Neuronal stem cell (in vitro differentiated cells): ENCODE measurements around the gene METTL21A.

Source experiments
- DNase-seq: peaks from one replicate; pipeline ENCODE4 v3.0.0-alpha.2; 2013; ENCODE audit warnings: low spot score
- H2AFZ ChIP-seq: one replicate; pipeline ENCODE4 v1.6.1; 2013; ENCODE audit warnings: mild to moderate bottlenecking, low read length, inconsistent platforms
- H2AK5ac ChIP-seq: 2 replicates; pipeline ENCODE4 v1.6.1; 2013; ENCODE audit warnings: low read depth, mild to moderate bottlenecking, inconsistent platforms, low read length, moderate library complexity, mixed read lengths
- H2BK120ac ChIP-seq: 2 replicates; pipeline ENCODE4 v1.6.1; 2013; ENCODE audit warnings: low read depth, mild to moderate bottlenecking, inconsistent platforms, low read length, moderate library complexity, mixed read lengths
- H2BK12ac ChIP-seq: one replicate; pipeline ENCODE4 v1.6.1; 2013; ENCODE audit warnings: low read length, inconsistent platforms
- H2BK15ac ChIP-seq: 2 replicates; pipeline ENCODE4 v1.6.1; 2013; ENCODE audit warnings: mild to moderate bottlenecking, low read length, inconsistent platforms, mixed read lengths
- H2BK5ac ChIP-seq: one replicate; pipeline ENCODE4 v1.6.1; 2013; ENCODE audit warnings: inconsistent platforms, mild to moderate bottlenecking, low read length, moderate library complexity
- H3K14ac ChIP-seq: one replicate; pipeline ENCODE4 v1.6.1; 2013; ENCODE audit warnings: low read length, inconsistent platforms
- H3K18ac ChIP-seq: 2 replicates; pipeline ENCODE4 v1.6.1; 2013; ENCODE audit warnings: low read length, inconsistent platforms
- H3K23ac ChIP-seq: 2 replicates; pipeline ENCODE4 v1.6.1; 2013; ENCODE audit warnings: low read depth, mild to moderate bottlenecking, mixed read lengths, low read length, inconsistent platforms; ENCODE audit not compliant: poor library complexity
- H3K27ac ChIP-seq: replicated peaks from 3 replicates; pipeline ENCODE4 v1.5.1; 2013; ENCODE audit warnings: low read length, inconsistent platforms
- H3K27me3 ChIP-seq, 3 experiments: 2 replicates each; pipeline ENCODE4 v1.6.1; 2013; ENCODE audit warnings: low read length in 3 of 3, mild to moderate bottlenecking in 2 of 3, inconsistent platforms in 1 of 3, low read depth in 1 of 3, mixed read lengths in 1 of 3, moderate library complexity in 1 of 3; ENCODE audit not compliant: control insufficient read depth in 3 of 3, insufficient read depth in 3 of 3
- H3K36me3 ChIP-seq, 2 donors: replicated peaks in 1 of 2; 2 replicates each; pipeline ENCODE4 v1.6.1; 2013; ENCODE audit warnings: low read length in 2 of 2; ENCODE audit not compliant: control insufficient read depth in 2 of 2, insufficient read depth in 2 of 2
- H3K4ac ChIP-seq: 2 replicates; pipeline ENCODE4 v1.6.1; 2013; ENCODE audit warnings: inconsistent platforms, mild to moderate bottlenecking, low read length, moderate library complexity
- H3K4me1 ChIP-seq, 2 donors: 1 replicate in 1 of 2; 2 replicates in 1 of 2; pipeline ENCODE4 v1.6.1; 2013; ENCODE audit warnings: low read length in 2 of 2, low read depth in 1 of 2; ENCODE audit not compliant: control insufficient read depth in 2 of 2, insufficient read depth in 1 of 2
- H3K4me2 ChIP-seq: one replicate; pipeline ENCODE4 v1.6.1; 2013; ENCODE audit warnings: mild to moderate bottlenecking, low read length, inconsistent platforms; ENCODE audit not compliant: insufficient read depth, poor library complexity, severe bottlenecking
- H3K4me3 ChIP-seq, 2 donors: 2 replicates each; pipeline ENCODE4 v1.5.1; 2013; ENCODE audit warnings: low read length in 2 of 2, mild to moderate bottlenecking in 2 of 2, inconsistent platforms in 1 of 2, moderate library complexity in 1 of 2
- H3K79me1 ChIP-seq: one replicate; pipeline ENCODE4 v1.6.1; 2013; ENCODE audit warnings: low read depth, mild to moderate bottlenecking, inconsistent platforms, low read length, moderate library complexity
- H3K9ac ChIP-seq: one replicate; pipeline ENCODE4 v1.6.1; 2013; ENCODE audit warnings: mild to moderate bottlenecking, low read depth, low read length, inconsistent platforms; ENCODE audit not compliant: poor library complexity
- H3K9me3 ChIP-seq, 2 donors: replicated peaks in 1 of 2; 2 replicates each; pipeline versions ENCODE3 to v1.6.1; 2013; ENCODE audit warnings: low read length in 2 of 2, mild to moderate bottlenecking in 2 of 2, inconsistent platforms in 1 of 2, low read depth in 1 of 2, mixed read lengths in 1 of 2, moderate library complexity in 1 of 2; ENCODE audit not compliant: control insufficient read depth in 2 of 2, insufficient read depth in 1 of 2
- H4K8ac ChIP-seq: one replicate; pipeline ENCODE4 v1.6.1; 2013; ENCODE audit warnings: low read depth, mild to moderate bottlenecking, inconsistent platforms, low read length, moderate library complexity
- H4K91ac ChIP-seq: one replicate; pipeline ENCODE4 v1.6.1; 2013; ENCODE audit warnings: low read length, low read depth, mild to moderate bottlenecking, inconsistent platforms; ENCODE audit not compliant: poor library complexity
- WGBS, 2 donors: extraction: QIAGEN DNeasy Blood & Tissue Kit; methylation state at CpG; one replicate each; pipeline ENCODE4 v1.1.7; 2013; ENCODE audit warnings: missing lambda C conversion rate in 2 of 2, mixed read lengths in 1 of 2; ENCODE audit not compliant: insufficient read length in 2 of 2, insufficient replicate concordance in 1 of 2; ENCODE audit errors: extremely low coverage in 2 of 2; 5-methylcytosine and 5-hydroxymethylcytosine counted together

METTL21A gene

DNA sequence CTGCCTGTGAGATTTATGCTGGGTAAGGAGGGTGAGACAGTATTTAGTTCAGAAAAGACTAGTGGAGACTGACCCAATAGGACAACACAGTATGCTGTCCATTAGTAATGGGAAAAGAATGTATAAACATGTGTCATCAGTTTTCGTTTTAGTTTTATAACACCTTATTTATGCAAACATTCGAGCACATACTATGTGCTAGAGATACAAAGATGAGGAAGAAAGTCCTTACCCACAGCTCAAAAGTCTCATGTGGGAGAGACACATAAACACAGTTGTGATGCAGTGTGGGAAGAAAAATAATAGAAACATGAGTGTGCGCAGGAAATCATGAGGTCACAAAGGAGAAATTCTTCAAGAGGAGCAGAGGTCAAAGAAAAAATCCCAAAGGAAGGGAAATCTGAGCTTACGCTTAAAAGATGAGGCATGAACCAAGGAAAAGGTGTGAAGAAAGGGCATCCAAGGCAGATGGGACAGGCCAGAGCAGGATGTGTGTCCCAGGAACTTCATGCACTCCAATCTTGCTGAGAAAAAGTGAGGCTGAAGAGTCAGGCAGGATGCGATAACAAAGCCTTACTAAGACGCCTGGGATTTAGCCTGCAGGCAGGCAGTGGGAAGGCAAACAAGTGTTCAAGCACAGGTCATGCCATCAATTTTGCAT is 8.1 kb downstream of the METTL21A start:
- DNase-seq = no peak
- peaks cover 0 to 2% (median 0%) of the 10 kb centered on the region in 3 experiments for H3K27me3 ChIP-seq
- no peak overlapping the region for H2BK120ac ChIP-seq
- H3K4me1 ChIP-seq = peaks cover 0 to 2% of the 10 kb centered on the region in 2 donors
- no peak overlapping the region for H3K27ac ChIP-seq
- no peak overlapping the region for H3K23ac ChIP-seq
- H3K79me1 ChIP-seq = no peaks in the 10 kb centered on the region
- no peak overlapping the region for H3K4me2 ChIP-seq
- H2BK5ac ChIP-seq = no peak overlapping the region
- H4K91ac ChIP-seq = no peak overlapping the region
- H3K36me3 ChIP-seq = peaks cover 32 to 92% of the 10 kb centered on the region in 2 donors
- H2AFZ ChIP-seq = no peak overlapping the region
- no peak overlapping the region for H3K4ac ChIP-seq
- no peak overlapping the region for H3K9ac ChIP-seq
- H4K8ac ChIP-seq = no peak overlapping the region
- no peaks in the 10 kb centered on the region for H3K9me3 ChIP-seq
- H3K14ac ChIP-seq = no peak overlapping the region
- no peak overlapping the region for H3K18ac ChIP-seq
- no peak overlapping the region for H2AK5ac ChIP-seq
- no peak overlapping the region for H2BK12ac ChIP-seq
- whole genome bisulfite sequencing, 2 donors = no CpG with 5 or more reads among the region's 6 CpGs
- no peak overlapping the region for H2BK15ac ChIP-seq
- no peak overlapping the region for H3K4me3 ChIP-seq

DNA sequence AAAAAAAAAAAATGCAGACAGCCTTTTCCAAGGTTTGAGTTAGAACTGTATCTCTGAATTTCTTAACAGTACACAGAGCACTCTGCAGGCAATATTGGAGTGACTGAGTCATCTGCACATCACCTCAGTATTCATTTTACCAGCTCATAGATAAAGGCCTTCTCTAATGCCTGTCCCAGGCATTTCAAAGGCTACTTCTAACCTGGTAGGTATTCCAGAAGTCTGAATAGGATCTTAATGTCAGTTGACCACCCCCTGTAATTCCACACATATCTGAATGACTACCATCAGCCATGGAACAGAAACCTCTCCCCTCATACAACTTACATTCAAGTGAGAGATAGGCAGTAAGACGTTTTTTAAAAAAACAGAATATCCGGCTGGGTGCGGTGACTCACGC is 9.0 kb downstream of the METTL21A start:
- Histone ChIP-seq H2BK5ac (no peak overlapping the region), H3K4me2 (no peak overlapping the region), H3K14ac (no peak overlapping the region), H3K4me3 (no peak overlapping the region), H3K4ac (no peak overlapping the region), H3K27me3 (no peaks in the 10 kb centered on the region), H2BK120ac (no peak overlapping the region), H3K4me1 (peaks cover 0 to 2% of the 10 kb centered on the region in 2 donors), H3K23ac (no peak overlapping the region), H2AFZ (no peak overlapping the region), H4K8ac (no peak overlapping the region), H3K18ac (no peak overlapping the region), H3K79me1 (no peaks in the 10 kb centered on the region), H3K9ac (no peak overlapping the region), H4K91ac (no peak overlapping the region), H3K9me3 (no peaks in the 10 kb centered on the region), H2AK5ac (no peak overlapping the region), H3K27ac (no peak overlapping the region), H2BK15ac (no peak overlapping the region), H2BK12ac (no peak overlapping the region), H3K36me3 (peaks cover 27 to 82% of the 10 kb centered on the region in 2 donors)
- no CpG with 5 or more reads among the region's 4 CpGs for WGBS, 2 donors
- no peak for DNase-seq

DNA sequence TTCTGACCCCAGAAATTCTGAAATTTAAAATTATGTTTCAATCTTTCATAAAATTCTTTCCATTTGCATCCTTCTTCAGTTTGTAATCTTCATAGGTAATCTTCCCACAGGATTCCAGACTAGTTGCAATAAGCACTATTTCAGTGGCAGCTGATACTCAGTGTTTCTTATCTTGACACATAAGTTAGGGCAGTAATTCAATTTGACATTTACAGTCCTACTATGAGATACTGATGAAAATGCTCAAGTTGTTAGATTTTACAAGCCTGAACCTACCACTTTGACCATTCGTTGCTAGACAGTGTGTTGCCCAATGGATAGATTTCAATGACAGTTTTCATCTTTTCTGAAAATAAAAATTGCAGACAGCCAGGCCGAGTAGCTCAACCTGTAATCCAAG is 10.4 kb downstream of the METTL21A start:
- no CpG with 5 or more reads among the region's 2 CpGs for WGBS, 2 donors

DNA sequence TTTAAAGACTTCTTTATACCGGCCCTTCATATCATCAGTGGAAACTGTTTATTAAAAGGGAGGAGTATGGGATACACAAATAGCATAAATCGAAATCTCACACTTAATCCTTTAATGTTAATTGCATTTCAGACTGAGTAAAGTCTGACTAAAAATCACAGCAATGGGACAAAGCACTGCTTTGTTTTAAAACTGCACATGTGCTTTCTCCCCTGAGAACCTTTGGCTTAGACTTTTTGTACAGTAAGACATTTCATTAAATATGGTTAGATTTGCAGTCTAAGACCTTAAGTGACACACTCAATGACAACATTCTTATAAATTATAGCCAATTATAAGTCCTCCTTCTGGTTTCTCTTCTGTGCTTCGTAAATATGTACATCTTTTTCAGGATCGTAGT is 12.5 kb downstream of the METTL21A start:
- Histone ChIP-seq H3K9ac (no peak overlapping the region), H2AK5ac (no peak overlapping the region), H3K4ac (no peak overlapping the region), H4K8ac (no peak overlapping the region), H3K36me3 (peaks cover 17 to 68% of the 10 kb centered on the region in 2 donors), H3K18ac (no peak overlapping the region), H3K4me1 (peaks cover 0 to 2% of the 10 kb centered on the region in 2 donors), H3K79me1 (peaks cover 1% of the 10 kb centered on the region), H2BK15ac (no peak overlapping the region), H2BK12ac (no peak overlapping the region), H3K14ac (no peak overlapping the region), H2AFZ (no peak overlapping the region), H3K27ac (no peak overlapping the region), H3K23ac (no peak overlapping the region), H2BK120ac (no peak overlapping the region), H3K27me3 (no peaks in the 10 kb centered on the region), H2BK5ac (no peak overlapping the region), H3K9me3 (peaks cover 4 to 12% of the 10 kb centered on the region in 2 donors), H3K4me2 (no peak overlapping the region), H4K91ac (no peak overlapping the region), H3K4me3 (no peak overlapping the region)
- no peak for DNase-seq
- WGBS, 2 donors = no CpG with 5 or more reads among the region's 4 CpGs

More for the DNA sequence above, 10.4 kb downstream of the METTL21A start:
- Histone ChIP-seq H3K18ac (no peak overlapping the region), H3K9ac (no peak overlapping the region), H2BK120ac (no peak overlapping the region), H2AFZ (no peak overlapping the region), H4K91ac (no peak overlapping the region), H3K4me3 (no peak overlapping the region), H3K14ac (no peak overlapping the region), H2BK5ac (no peak overlapping the region), H4K8ac (no peak overlapping the region), H3K36me3 (peaks cover 22 to 70% of the 10 kb centered on the region in 2 donors), H3K4ac (no peak overlapping the region), H3K4me2 (no peak overlapping the region), H2BK15ac (no peak overlapping the region), H3K79me1 (no peaks in the 10 kb centered on the region), H3K4me1 (peaks cover 0 to 2% of the 10 kb centered on the region in 2 donors), H3K9me3 (no peaks in the 10 kb centered on the region), H3K23ac (no peak overlapping the region), H2BK12ac (no peak overlapping the region), H3K27me3 (no peaks in the 10 kb centered on the region), H3K27ac (no peak overlapping the region), H2AK5ac (no peak overlapping the region)
- DNase-seq = no peak
